ENCODE data around the gene HOXA2. TPM values are rescaled to one million over a fixed set of nuclear protein-coding genes. Genes with fewer than 3 reads are reported as not detected.

The HOXA2 gene
- total RNA-seq, 4 donors from 2014 or later: 4.7 to 24.8 (median 8.9) TPM

DNA sequence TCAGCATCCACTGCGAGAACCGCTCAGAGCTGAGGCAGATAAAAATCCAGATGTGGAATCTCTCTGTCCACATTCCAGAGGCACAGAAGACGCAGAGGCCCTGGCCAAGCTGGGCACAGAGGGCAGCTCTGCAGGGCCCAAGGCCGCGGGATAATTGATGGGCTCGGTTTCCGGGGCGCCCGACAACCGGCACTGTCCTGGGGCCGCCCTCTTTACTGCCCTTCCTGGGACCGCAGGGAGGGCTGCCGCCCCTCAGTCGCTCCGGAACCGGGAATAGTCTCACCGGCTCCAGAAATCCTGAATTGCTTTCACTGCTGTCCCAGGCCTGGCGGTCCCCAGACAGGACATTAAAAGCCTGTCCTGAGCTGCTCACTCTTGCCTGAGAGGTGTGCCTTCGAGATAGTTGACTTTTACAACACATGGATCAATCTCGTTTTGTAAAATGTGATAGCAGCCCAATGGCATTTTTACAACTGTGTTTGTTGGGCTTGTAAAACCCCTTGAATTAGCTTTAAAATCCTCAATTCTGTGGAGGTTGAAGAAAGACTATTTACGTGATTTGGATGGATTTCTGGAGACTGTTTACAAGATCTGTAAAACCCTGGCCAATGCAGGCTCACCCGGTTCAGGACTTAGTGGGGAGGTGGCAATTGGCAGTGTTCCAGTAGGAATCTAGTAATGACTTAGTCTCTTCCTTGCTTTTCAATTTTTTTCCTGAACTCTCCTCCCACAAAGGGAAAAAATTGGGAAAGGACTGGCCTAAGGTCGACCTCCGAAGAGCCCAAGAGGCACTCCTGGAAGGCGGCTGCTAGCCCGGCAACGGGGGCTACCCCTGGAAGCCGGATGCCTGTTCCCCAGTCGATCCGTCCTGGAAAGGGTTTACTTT lies 46.5 kb upstream of the HOXA2 start:
- peaks cover 0 to 49% (median 11%) of the 10 kb centered on the region in 4 donors for H3K4me1 ChIP-seq
- TF ChIP-seq, protein P1, sequence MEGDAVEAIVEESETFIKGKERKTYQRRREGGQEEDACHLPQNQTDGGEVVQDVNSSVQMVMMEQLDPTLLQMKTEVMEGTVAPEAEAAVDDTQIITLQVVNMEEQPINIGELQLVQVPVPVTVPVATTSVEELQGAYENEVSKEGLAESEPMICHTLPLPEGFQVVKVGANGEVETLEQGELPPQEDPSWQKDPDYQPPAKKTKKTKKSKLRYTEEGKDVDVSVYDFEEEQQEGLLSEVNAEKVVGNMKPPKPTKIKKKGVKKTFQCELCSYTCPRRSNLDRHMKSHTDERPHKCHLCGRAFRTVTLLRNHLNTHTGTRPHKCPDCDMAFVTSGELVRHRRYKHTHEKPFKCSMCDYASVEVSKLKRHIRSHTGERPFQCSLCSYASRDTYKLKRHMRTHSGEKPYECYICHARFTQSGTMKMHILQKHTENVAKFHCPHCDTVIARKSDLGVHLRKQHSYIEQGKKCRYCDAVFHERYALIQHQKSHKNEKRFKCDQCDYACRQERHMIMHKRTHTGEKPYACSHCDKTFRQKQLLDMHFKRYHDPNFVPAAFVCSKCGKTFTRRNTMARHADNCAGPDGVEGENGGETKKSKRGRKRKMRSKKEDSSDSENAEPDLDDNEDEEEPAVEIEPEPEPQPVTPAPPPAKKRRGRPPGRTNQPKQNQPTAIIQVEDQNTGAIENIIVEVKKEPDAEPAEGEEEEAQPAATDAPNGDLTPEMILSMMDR (IDR thresholded peaks at IDR 0.05): no peak
- TF ChIP-seq POLR2A (IDR thresholded peaks at IDR 0.05): peak in 1 of 2 donors; percentile 22
- no peaks in the 10 kb centered on the region for H3K9me3 ChIP-seq
- H3K4me3 ChIP-seq: peak overlapping the region; percentile 18 to 75 (median 47)
- peak in 2 of 3 donors; percentile 51 to 67 for DNase-seq
- H3K27me3 ChIP-seq: no peaks in the 10 kb centered on the region
- H3K27ac ChIP-seq: peak overlapping the region; percentile 66 to 96 (median 79)
- peaks cover 0 to 9% (median 0%) of the 10 kb centered on the region in 3 donors for H3K36me3 ChIP-seq

DNA sequence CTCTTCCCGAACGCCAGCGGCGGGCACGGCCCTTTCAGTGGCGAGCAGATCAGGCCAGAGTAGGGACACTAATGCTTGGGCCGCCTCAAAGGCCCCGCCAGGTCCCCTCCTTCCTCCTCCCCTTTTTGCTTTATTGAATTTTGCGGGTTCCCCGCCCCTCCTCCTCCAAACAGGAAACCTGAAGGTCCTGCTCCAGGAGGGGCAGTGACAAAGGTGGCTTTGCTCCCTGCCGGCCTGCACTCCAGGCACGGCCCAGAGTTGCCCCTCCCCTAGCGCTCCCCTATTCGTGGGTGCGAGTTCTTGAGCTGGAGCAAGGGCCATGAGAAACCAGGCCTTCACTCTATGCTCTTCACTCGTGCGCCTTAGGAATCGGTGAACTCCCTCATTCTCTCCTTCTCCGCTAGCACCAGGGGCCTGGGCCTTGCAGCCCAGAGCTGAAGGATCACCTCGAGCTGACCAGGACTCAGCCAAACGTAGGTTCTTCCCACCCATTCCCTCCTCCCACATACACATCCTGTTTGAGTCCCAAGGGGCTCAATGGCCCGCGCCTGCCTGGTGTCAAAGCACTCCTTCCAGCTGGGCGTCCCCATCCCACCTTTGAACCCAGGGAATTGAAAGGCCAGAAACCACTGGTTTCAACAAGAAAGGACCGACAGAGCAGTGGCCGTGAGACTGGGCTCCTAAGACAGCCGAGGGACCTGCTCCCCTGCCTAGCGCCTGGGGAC lies 45.7 kb upstream of the HOXA2 start:
- TF ChIP-seq, protein P1 (IDR thresholded peaks at IDR 0.05): no peak
- peak; percentile 55 for TF ChIP-seq POLR2A (IDR thresholded peaks at IDR 0.05)
- Histone ChIP-seq H3K27me3 (no peaks in the 10 kb centered on the region), H3K9me3 (no peaks in the 10 kb centered on the region), H3K4me1 (peaks cover 0 to 41% (median 11%) of the 10 kb centered on the region in 4 donors), H3K4me3 (peak overlapping the region; percentile 18 to 75 (median 47)), H3K27ac (peak overlapping the region; percentile 66 to 96 (median 79)), H3K36me3 (peaks cover 0 to 9% (median 0%) of the 10 kb centered on the region in 3 donors)
- peak in 2 of 3 donors; percentile 72 to 86 for DNase-seq

GRCh38 chr7:27147199-27148030 lies 44.9 kb upstream of the HOXA2 start, which contains the start of gene HOXA6:
HOXA6 (minus strand) TSS chr7:27147774; CDS start chr7:27147749, 25 bp downstream.
- Histone ChIP-seq H3K4me3 (peak within 1 kb of the TSS; percentile 18 to 75 (median 47)), H3K9me3 (no peaks in the 10 kb centered on the region), H3K36me3 (peaks cover 0 to 9% (median 0%) of the 10 kb centered on the region in 3 donors), H3K4me1 (peaks cover 0 to 36% (median 11%) of the 10 kb centered on the region in 4 donors), H3K27ac (peak within 1 kb of the TSS; percentile 66 to 96 (median 79)), H3K27me3 (no peaks in the 10 kb centered on the region)
- TF ChIP-seq, protein P1 (IDR thresholded peaks at IDR 0.05): no peak
- peak in 1 of 2 donors; percentile 36 for TF ChIP-seq POLR2A (IDR thresholded peaks at IDR 0.05)
- DNase-seq: peak in 2 of 3 donors; percentile 79 to 88

GRCh38 chr7:27146491-27147198 lies 44.2 kb upstream of the HOXA2 start:
- TF ChIP-seq, protein P1 (IDR thresholded peaks at IDR 0.05): no peak
- TF ChIP-seq POLR2A (IDR thresholded peaks at IDR 0.05): no peak
- H3K4me1 ChIP-seq: peaks cover 0 to 36% (median 11%) of the 10 kb centered on the region in 4 donors
- H3K27me3 ChIP-seq: no peaks in the 10 kb centered on the region
- DNase-seq: peak; percentile 6 to 54 (median 44)
- H3K4me3 ChIP-seq: peak overlapping the region in 3 of 4 donors; percentile 18 to 75 (median 63)
- no peaks in the 10 kb centered on the region for H3K9me3 ChIP-seq
- H3K27ac ChIP-seq: peak overlapping the region; percentile 66 to 96 (median 79)
- H3K36me3 ChIP-seq: peaks cover 0 to 9% (median 0%) of the 10 kb centered on the region in 3 donors

Data from Peyer's patch (tissue), 4 donors.